CD4-positive, alpha-beta T cell (primary cell): ENCODE measurements around the gene HSDL1. TPM values are rescaled to one million over a fixed set of nuclear protein-coding genes. Genes with fewer than 3 reads are reported as not detected.

Experiments used
- ATAC-seq: fragments of 200-7000 bp; cut with Tn5 transposase; one replicate; pipeline ENCODE4 v1.10.0; 2022; ENCODE audit warnings: mild to moderate bottlenecking; ENCODE audit not compliant: poor library complexity
- CTCF ChIA-PET: fragments of 350-600 bp; sonication (Branson Sonifier 250); formaldehyde crosslinking; loops from one replicate; lab custom pipeline; 2021; ENCODE audit warnings: antibody characterized with exemption, inconsistent platforms; lab: Charles Lee
- POLR2A ChIA-PET: fragments of 350-600 bp; sonication (Branson Sonifier 250); formaldehyde crosslinking; loops from one replicate; lab custom pipeline; 2021; ENCODE audit warnings: antibody characterized with exemption, inconsistent platforms; lab: Charles Lee
- DNase-seq, 14 experiments: peaks; one replicate each; pipeline ENCODE4 v3.0.0-alpha.2; 2013 to 2020; ENCODE audit warnings: mixed read lengths in 2 of 14
- H3K27ac ChIP-seq, 2 donors: one replicate each; pipeline versions ENCODE4 v1.5.1 to v1.7.0; 2013; ENCODE audit warnings: low read length in 2 of 2, low read depth in 1 of 2, mild to moderate bottlenecking in 1 of 2
- H3K27me3 ChIP-seq, 2 experiments: 1 replicate in 1 of 2; 2 replicates in 1 of 2; pipeline versions ENCODE4 v1.6.1 to v1.7.0; 2013; ENCODE audit warnings: low read length in 2 of 2, control low read depth in 1 of 2, mild to moderate bottlenecking in 1 of 2, moderate library complexity in 1 of 2; ENCODE audit not compliant: insufficient read depth in 2 of 2, control insufficient read depth in 1 of 2
- H3K36me3 ChIP-seq: one replicate; pipeline ENCODE4 v1.6.1; 2013; ENCODE audit warnings: low read length, control low read depth; ENCODE audit not compliant: insufficient read depth
- H3K4me1 ChIP-seq: one replicate; pipeline ENCODE4 v1.6.1; 2013; ENCODE audit warnings: low read length, control low read depth; ENCODE audit not compliant: insufficient read depth
- H3K4me3 ChIP-seq: one replicate; pipeline ENCODE4 v1.5.1; 2013; ENCODE audit warnings: mild to moderate bottlenecking, low read length, moderate library complexity
- H3K9me3 ChIP-seq, 2 experiments: 1 replicate in 1 of 2; 2 replicates in 1 of 2; pipeline versions ENCODE4 v1.6.1 to v1.7.0; 2013; ENCODE audit warnings: low read length in 2 of 2, mild to moderate bottlenecking in 2 of 2, control low read depth in 1 of 2, moderate library complexity in 1 of 2; ENCODE audit not compliant: control insufficient read depth in 1 of 2, insufficient read depth in 1 of 2
- H3K27ac Mint-ChIP-seq: one replicate; pipeline ENCODE4 v1.8.0; 2020; ENCODE audit warnings: mixed read lengths
- H3K27me3 Mint-ChIP-seq: one replicate; pipeline ENCODE4 v1.8.0; 2021; ENCODE audit warnings: mixed read lengths
- H3K36me3 Mint-ChIP-seq: one replicate; pipeline ENCODE4 v1.8.0; 2021; ENCODE audit warnings: low read depth, mixed read lengths
- H3K4me1 Mint-ChIP-seq: one replicate; pipeline ENCODE4 v1.8.0; 2021; ENCODE audit warnings: low read depth, mixed read lengths
- H3K4me3 Mint-ChIP-seq: one replicate; pipeline ENCODE4 v1.8.0; 2020; ENCODE audit warnings: mild to moderate bottlenecking, mixed read lengths
- H3K9me3 Mint-ChIP-seq: one replicate; pipeline ENCODE4 v1.8.0; 2020; ENCODE audit warnings: mixed read lengths
- CTCF ChIP-seq: fragments of 200-600 bp; IDR thresholded peaks from one replicate; pipeline ENCODE4 v1.8.0; 2022; ENCODE audit warnings: antibody characterized with exemption, mild to moderate bottlenecking
- intact Hi-C, 2 experiments: fragments of 100-400 bp; cut with DNase I in 1 of 2; cut with micrococcal nuclease in 1 of 2; formaldehyde crosslinking; loops; one replicate each; pipeline versions ENCODE4 v1.15.1 to v1.9.0; 2023 to 2025; cut with DNase I, micrococcal nuclease
- total RNA-seq, 174 experiments: library from RNA in 2 of 174; stranded (reverse) in 2 of 174; gene quantifications; one replicate each; pipeline ENCODE4 v1.2.3 and lab custom pipeline; 2021 to 2026

The HSDL1 gene
- total RNA-seq, 2 experiments from 2014 or later, result 9.4 to 12.1 TPM

GRCh38 chr16:84091460-84091859, 53.5 kb downstream of the HSDL1 start:
- Mint-ChIP-seq H3K4me3 (no peak overlapping the region), H3K9me3 (no peaks in the 10 kb centered on the region), H3K27ac (no peak overlapping the region), H3K4me1 (peaks cover 37% of the 10 kb centered on the region), H3K36me3 (peaks cover 98% of the 10 kb centered on the region), H3K27me3 (no peaks in the 10 kb centered on the region)
- Histone ChIP-seq H3K36me3 (peaks cover 92% of the 10 kb centered on the region), H3K9me3 (no peaks in the 10 kb centered on the region), H3K4me1 (peaks cover 15% of the 10 kb centered on the region), H3K27ac (no peak overlapping the region), H3K4me3 (no peak overlapping the region), H3K27me3 (no peaks in the 10 kb centered on the region)
- ChIA-PET CTCF (interaction anchor here (1.6 to 2.3 kb wide), 2 partner anchors 13 to 26 kb away, joined by 4 to 5 read pairs; partner anchors contain the start of gene MBTPS1), POLR2A (interaction anchor here (1.0 kb wide), 1 partner anchor 53 kb away, joined by 3 read pairs; the partner anchor contains the start of gene HSDL1)
- ATAC-seq, result no peak
- intact Hi-C loops, result no loop called here
- DNase-seq, result no peak
- no peak for TF ChIP-seq CTCF

GRCh38 chr16:84090211-84090610, 54.8 kb downstream of the HSDL1 start:
- no peak for DNase-seq
- no peak overlapping the region for H3K4me3 Mint-ChIP-seq
- Histone ChIP-seq H3K27ac (no peak overlapping the region), H3K9me3 (no peaks in the 10 kb centered on the region), H3K27me3 (no peaks in the 10 kb centered on the region), H3K4me1 (peaks cover 22% of the 10 kb centered on the region), H3K4me3 (no peak overlapping the region), H3K36me3 (peaks cover 94% of the 10 kb centered on the region)
- H3K4me1 Mint-ChIP-seq, result peaks cover 45% of the 10 kb centered on the region
- intact Hi-C loops, result no loop called here
- ChIA-PET CTCF (interaction anchor here (2.3 to 6.6 kb wide), 3 partner anchors 26 to 97 kb away, joined by 5 to 65 read pairs (median 14); partner anchors contain the start of genes MBTPS1 and TAF1C), POLR2A (interaction anchor here (3.1 kb wide), 1 partner anchor 27 kb away, joined by 13 read pairs; the partner anchor contains the start of gene MBTPS1)
- no peaks in the 10 kb centered on the region for H3K27me3 Mint-ChIP-seq
- H3K36me3 Mint-ChIP-seq, result peaks cover 93% of the 10 kb centered on the region
- no peak overlapping the region for H3K27ac Mint-ChIP-seq
- H3K9me3 Mint-ChIP-seq, result no peaks in the 10 kb centered on the region
- no peak for TF ChIP-seq CTCF
- no peak for ATAC-seq

- intact Hi-C loops, result loop anchor here in 1 of 2 experiments (1.0 to 2.0 kb wide), 2 partner anchors 28 to 55 kb away; partner anchors contain the start of gene MBTPS1
- Histone ChIP-seq H3K9me3 (no peaks in the 10 kb centered on the region), H3K4me3 (no peak overlapping the region), H3K36me3 (peaks cover 88% of the 10 kb centered on the region), H3K4me1 (peaks cover 28% of the 10 kb centered on the region), H3K27me3 (no peaks in the 10 kb centered on the region), H3K27ac (no peak overlapping the region)
- no peaks in the 10 kb centered on the region for H3K9me3 Mint-ChIP-seq
- DNase-seq (peak; percentile 14 to 71 (median 42)), ATAC-seq (peak; percentile 69)
- H3K36me3 Mint-ChIP-seq, result peaks cover 93% of the 10 kb centered on the region
- peak; percentile 21 for TF ChIP-seq CTCF
- CTCF ChIA-PET, result interaction anchor here (0.7 to 6.6 kb wide), 4 partner anchors 15 to 99 kb away, joined by 3 to 65 read pairs (median 9); partner anchors contain the start of genes DNAAF1, HSDL1, MBTPS1 and TAF1C
- POLR2A ChIA-PET, result interaction anchor here (3.1 kb wide), 1 partner anchor 28 kb away, joined by 13 read pairs; the partner anchor contains the start of gene MBTPS1
- no peaks in the 10 kb centered on the region for H3K27me3 Mint-ChIP-seq
- peaks cover 51% of the 10 kb centered on the region for H3K4me1 Mint-ChIP-seq
- no peak overlapping the region for H3K4me3 Mint-ChIP-seq
- H3K27ac Mint-ChIP-seq, result peak overlapping the region; percentile 12
Observed at GRCh38 chr16:84088695-84089395, 56.1 kb downstream of the HSDL1 start.
